Activated gamma-delta T cell (primary cell): Measurements from ENCODE around the gene CEACAM16.
"Not testable (repeated sequence)": the region's sequence is repeated elsewhere in the genome, so short reads cannot be mapped to it uniquely, and the experiment has no call there.

Experiments used
- DNase-seq: peaks from one replicate; lab custom pipeline; 2025; lab: John Stamatoyannopoulos, UW

Gene CEACAM16

GRCh38 chr19:44677019-44677811 lies 21.7 kb upstream of the CEACAM16 start:
- DNase-seq, result no peak

GRCh38 chr19:44680536-44680935 lies 18.4 kb upstream of the CEACAM16 start:
- no peak for DNase-seq

- no peak for DNase-seq
Measured at GRCh38 chr19:44681992-44682790, 16.8 kb upstream of the CEACAM16 start.

GRCh38 chr19:44682807-44683206 lies 16.1 kb upstream of the CEACAM16 start:
- no peak for DNase-seq

GRCh38 chr19:44683434-44684210 lies 15.3 kb upstream of the CEACAM16 start:
- DNase-seq, result no peak

GRCh38 chr19:44684396-44684795 lies 14.6 kb upstream of the CEACAM16 start:
- DNase-seq, result not testable (repeated sequence)

- DNase-seq, result no peak
Measured at GRCh38 chr19:44684892-44685863, 13.8 kb upstream of the CEACAM16 start.

GRCh38 chr19:44685877-44686276 lies 13.1 kb upstream of the CEACAM16 start:
- no peak for DNase-seq

- DNase-seq, result no peak
Measured at GRCh38 chr19:44686896-44687295, 12.1 kb upstream of the CEACAM16 start.

GRCh38 chr19:44687888-44688287 lies 11.1 kb upstream of the CEACAM16 start:
- no peak for DNase-seq

GRCh38 chr19:44689290-44690130 lies 9.4 kb upstream of the CEACAM16 start:
- no peak for DNase-seq

- DNase-seq, result no peak
Measured at GRCh38 chr19:44690131-44690440, 8.9 kb upstream of the CEACAM16 start.

GRCh38 chr19:44692379-44692721 lies 6.6 kb upstream of the CEACAM16 start:
- no peak for DNase-seq

- no peak for DNase-seq
Measured at GRCh38 chr19:44694184-44694579, 4.8 kb upstream of the CEACAM16 start.

- DNase-seq, result no peak
Measured at GRCh38 chr19:44696939-44697669, 1.8 kb upstream of the CEACAM16 start.

GRCh38 chr19:44697670-44698034 lies 1.3 kb upstream of the CEACAM16 start:
- no peak for DNase-seq

GRCh38 chr19:44700547-44700946 lies 1.6 kb downstream of the CEACAM16 start:
- no peak for DNase-seq

- no peak for DNase-seq
Measured at GRCh38 chr19:44701228-44701627, 2.3 kb downstream of the CEACAM16 start.

GRCh38 chr19:44702551-44703176 lies 3.7 kb downstream of the CEACAM16 start:
- DNase-seq, result no peak
